ENCODE data around the gene SCARB1. TPM values are rescaled to one million over a fixed set of nuclear protein-coding genes. Genes with fewer than 3 reads are reported as not detected.

The SCARB1 gene
- total RNA-seq, 1 donor from 2014 or later, result 11.9 TPM

GRCh38 chr12:124823272-124823970 lies 40.2 kb downstream of the SCARB1 start:
- DNase-seq (ENCODE audit: low read depth in 2 of 2), result no peak

DNA sequence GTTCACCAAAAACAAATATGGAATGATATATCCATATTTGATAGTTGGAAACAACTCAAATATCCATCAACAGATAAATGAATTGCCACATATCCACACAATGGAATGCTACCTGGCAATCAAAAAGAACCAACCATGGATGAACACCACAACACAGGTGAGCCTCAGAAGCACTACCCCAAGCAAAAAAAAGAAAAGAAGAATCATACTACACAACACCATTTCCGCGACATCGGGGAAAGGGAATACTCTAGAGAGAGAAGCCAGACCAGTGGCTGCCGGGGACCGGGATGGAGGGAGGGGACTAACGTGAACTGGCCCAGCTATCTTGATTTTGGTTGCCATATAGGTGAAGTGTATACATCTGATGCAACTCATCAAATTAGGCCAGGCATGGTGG lies 41.4 kb downstream of the SCARB1 start:
- no peak for DNase-seq (ENCODE audit: low read depth in 2 of 2)

DNA sequence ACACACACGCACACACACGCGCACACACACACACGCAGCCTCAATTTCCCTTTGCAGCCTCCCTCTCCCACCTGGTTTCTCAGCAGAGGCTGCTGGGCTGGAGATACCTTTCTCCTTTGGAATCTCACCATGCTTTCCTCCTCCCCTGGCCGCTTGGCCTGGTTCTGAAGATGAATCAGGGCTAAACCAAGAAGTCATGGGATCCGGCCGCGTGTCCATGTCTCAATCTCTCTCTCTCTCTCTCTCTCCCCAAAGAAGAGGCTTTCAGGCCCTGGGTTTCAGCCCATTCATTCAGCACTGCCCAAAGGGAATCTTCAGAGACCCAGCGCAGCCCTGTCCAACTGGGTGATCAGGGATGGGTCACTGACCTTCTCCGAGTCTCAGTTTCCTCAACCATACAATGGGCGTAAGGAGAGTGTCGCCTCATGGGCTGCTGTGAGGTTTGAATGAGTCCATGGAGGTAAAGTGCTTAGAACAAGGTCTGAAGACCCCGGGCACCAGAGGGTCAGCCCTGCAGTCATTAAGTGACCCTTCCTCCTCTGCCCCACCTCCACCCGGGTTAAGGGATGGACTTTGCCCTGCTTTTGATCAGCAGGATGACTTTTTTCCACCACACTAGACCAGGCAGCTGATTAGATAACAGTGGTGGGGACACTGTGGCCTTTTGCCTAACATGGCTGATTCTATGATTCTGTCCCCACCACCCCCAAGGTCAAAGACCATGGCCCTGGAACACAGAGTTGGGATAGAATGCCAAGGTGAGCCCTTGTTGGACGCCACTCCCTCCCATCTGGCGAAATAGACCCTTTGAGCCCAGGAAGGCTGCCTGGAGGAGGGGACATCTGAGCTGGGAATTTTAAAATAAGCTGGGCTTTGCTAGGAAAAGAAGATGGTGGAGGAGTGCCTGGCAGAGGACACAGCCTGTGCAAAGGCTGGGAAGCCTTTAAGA lies 42.1 kb downstream of the SCARB1 start:
- DNase-seq (ENCODE audit: low read depth in 2 of 2), result no peak

DNA sequence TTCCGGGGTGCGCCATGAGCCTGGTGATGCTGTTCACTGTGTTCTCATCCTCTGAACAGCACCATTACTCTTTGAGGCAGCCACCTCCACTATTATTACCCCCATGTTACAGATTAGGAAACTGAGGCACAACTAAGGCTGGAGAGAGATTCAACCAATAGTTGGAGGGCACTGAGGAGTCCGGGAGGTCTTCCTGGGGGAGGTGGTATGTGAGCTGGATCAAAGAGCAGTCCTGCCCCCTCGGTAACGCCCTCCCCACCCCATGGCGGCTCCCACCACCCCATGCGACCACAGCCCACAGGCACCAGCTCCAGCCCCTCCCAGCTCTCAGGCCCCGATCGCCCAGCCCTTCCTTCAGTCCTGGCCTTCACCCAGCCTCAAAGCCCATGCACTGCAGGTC lies 43.5 kb downstream of the SCARB1 start:
- DNase-seq (ENCODE audit: low read depth in 2 of 2), result no peak

GRCh38 chr12:124819525-124819924 lies 44.1 kb downstream of the SCARB1 start:
- no peak for DNase-seq (ENCODE audit: low read depth in 2 of 2)

GRCh38 chr12:124819080-124819479 lies 44.6 kb downstream of the SCARB1 start:
- DNase-seq (ENCODE audit: low read depth in 2 of 2), result no peak

DNA sequence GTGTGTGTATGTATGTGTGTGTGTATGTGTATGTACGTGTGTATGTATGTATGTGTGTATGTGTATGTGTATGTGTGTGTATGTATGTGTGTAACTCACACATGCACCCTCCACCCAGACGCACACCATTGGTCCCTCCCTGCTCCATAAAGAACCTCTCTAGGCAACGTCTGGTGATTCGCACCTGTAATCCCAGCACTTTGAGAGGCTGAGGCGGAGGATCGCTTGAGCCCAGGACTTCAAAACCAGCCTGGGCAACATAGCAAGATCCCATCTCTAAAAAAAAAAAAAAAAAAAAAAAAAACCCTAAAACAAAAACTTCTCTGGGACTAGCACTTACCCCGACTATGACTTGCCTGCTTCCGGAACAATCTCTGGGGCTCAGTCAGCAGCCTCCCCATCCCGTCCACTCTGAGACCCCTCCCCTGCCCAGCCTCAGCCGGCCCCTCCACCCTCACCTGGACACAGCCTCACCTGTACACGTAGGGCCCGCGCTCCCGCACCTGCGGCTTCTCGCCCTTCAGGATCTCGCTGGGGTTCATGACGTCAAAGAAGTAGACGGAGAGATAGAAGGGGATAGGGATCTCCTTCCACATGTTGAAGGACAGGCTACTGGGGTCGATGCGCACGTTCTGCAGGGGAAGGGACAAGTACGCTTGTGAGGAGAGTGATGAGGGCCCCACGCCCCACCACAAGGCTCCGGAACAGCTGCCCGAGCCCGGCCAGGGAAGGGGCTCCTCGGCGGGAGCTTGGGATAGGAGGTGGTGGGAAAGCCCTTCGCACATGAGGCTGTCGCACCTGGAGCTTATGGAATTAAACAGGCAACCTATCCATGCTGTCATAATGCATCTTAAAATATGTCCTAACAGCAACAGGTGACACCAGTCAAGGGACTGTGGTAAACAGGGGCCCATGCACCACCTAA lies 46.3 kb downstream of the SCARB1 start:
- DNase-seq (ENCODE audit: low read depth in 2 of 2), result no peak

- DNase-seq (ENCODE audit: low read depth in 2 of 2), result no peak
These were observed 47.3 kb downstream of the SCARB1 start for GRCh38 chr12:124816295-124816854.

GRCh38 chr12:124814741-124815613 lies 48.7 kb downstream of the SCARB1 start:
- DNase-seq (ENCODE audit: low read depth in 2 of 2), result no peak

- no peak for DNase-seq (ENCODE audit: low read depth in 2 of 2)
These were observed 49.9 kb downstream of the SCARB1 start for GRCh38 chr12:124813782-124814181.

GRCh38 chr12:124812979-124813378 lies 50.7 kb downstream of the SCARB1 start:
- DNase-seq (ENCODE audit: low read depth in 2 of 2), result no peak

GRCh38 chr12:124812356-124812755 lies 51.3 kb downstream of the SCARB1 start:
- DNase-seq (ENCODE audit: low read depth in 2 of 2), result no peak

- DNase-seq (ENCODE audit: low read depth in 2 of 2), result no peak
These were observed 52.0 kb downstream of the SCARB1 start for GRCh38 chr12:124811633-124812032.

DNA sequence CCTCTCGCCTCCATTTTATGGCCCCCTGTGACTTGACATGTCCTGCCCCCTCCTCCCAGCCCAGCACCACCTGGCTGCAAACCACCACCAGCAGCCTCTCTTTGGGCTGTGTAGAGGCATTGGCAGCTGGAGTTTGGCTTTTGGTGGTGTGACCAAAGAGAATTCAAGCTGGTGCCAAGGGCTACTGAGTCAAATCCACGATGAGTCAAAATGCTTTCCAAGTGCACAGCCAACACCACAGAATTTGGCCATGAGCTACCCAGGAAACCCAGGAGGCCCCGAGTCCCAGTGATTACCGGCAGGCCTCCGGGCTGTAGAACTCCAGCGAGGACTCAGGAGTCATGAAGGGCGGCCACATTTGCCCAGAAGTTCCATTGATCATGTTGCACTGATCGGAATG lies 53.8 kb downstream of the SCARB1 start:
- no peak for DNase-seq (ENCODE audit: low read depth in 2 of 2)

GRCh38 chr12:124809391-124809790 lies 54.3 kb downstream of the SCARB1 start:
- no peak for DNase-seq (ENCODE audit: low read depth in 2 of 2)

DNA sequence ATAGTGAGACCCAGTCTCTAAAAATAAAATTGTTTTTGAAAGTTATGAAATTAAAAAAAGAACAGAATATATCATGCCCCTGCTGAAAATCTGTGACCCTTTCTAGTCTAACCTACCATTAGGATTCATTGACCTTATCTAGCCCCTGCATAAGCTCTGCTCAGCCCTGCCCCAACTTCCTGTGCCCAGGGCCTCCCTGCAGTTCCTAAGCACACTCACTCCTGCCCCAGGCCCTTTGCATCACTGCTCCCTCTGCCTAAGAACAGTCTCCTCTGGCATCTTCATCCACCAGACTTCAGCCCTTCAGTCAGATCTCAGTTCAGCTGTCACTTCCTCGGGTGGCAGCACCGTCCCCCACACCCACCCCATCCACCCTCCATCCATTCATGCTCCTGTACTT lies 55.4 kb downstream of the SCARB1 start:
- DNase-seq (ENCODE audit: low read depth in 2 of 2), result no peak

GRCh38 chr12:124805876-124806668 lies 57.6 kb downstream of the SCARB1 start:
- DNase-seq (ENCODE audit: low read depth in 2 of 2), result no peak

- no peak for DNase-seq (ENCODE audit: low read depth in 2 of 2)
These were observed 58.6 kb downstream of the SCARB1 start for GRCh38 chr12:124805050-124805449.

DNA sequence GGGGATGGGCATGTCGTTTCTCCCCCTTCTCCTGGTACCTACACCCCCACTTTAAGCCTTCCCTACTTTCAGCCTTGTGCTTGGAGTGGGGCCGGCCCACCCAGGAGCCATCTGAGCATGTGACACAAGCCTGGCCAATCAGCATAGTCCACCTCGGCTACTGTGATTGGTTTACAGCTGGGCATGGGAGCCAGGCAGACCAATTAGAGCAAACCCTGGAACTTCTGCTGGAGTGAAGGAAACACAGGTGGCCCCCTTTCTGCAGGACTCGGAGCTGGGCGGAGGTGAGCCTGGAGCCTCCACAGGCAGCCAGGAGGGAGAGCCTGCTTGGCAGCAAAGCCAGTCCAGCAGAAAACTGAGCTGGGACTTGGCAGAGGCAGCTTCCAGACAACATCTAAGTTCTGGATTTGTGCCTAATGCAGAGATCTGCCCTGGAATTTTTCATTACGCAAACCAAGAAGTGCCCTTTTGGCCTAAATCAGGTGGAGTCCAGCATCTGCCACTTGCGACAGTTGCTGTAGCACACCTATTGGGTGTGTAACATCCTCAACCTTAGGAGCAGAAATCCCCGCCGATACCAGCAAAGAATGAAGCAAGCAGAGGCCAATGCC lies 59.5 kb downstream of the SCARB1 start:
- DNase-seq (ENCODE audit: low read depth in 2 of 2), result peak; percentile 13 to 15

Data from lung microvascular endothelial cell (primary cell).